Suppressor macrophage treated with lipopolysaccharide for 1 hour (primary cell): Measurements from ENCODE around the gene NR3C1.

Source experiments
- DNase-seq, 3 donors: peaks; one replicate each; pipeline ENCODE4 v3.0.0-alpha.2; 2020 to 2022

The NR3C1 gene

GRCh38 chr5:143398053-143398355 is 5.5 kb downstream of the NR3C1 start:
- no peak for DNase-seq

- DNase-seq: no peak
Measured at GRCh38 chr5:143397302-143398052, 6.0 kb downstream of the NR3C1 start.

- peak in 1 of 3 donors; percentile 39 for DNase-seq
Measured at GRCh38 chr5:143396353-143396940, 7.0 kb downstream of the NR3C1 start.

- no peak for DNase-seq
Measured at GRCh38 chr5:143395638-143396352, 7.7 kb downstream of the NR3C1 start.

DNA sequence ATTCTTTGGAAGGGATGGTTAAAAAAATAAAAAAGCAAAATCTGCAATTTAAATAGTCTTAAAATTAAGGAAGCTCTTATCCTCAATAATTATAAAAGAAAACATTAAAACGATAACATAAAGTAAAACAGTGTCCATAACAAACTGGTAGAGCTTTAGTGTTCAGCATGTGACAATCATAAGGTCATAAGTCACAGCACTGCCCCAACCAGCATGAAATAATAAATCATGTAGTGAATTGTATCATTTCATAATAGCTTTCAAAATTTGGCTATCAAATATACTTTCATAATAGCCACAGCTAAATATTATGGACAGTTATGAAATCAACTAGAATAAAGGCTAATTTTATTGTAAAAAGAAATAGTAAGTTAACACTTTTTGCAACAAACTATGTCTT is 10.0 kb downstream of the NR3C1 start:
- peak; percentile 35 to 59 (median 45) for DNase-seq

DNA sequence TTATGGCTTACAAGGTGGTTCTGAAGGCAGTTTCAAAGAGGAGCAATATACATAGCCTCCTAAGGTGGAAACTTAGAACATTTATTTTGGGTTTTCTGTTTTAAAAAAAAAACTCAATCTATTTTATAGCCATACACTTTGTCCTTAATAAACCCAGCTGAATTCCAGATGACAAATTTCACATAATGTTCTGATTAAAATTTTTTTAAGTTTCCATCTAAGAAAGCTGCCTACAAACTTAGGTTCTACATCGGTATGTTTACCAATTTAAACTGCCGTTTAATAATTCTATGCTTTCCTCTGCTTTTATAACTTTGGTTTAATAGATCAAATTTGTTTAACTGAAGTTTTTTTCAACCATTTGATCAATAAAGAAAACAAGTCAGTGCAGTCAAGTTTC is 12.5 kb downstream of the NR3C1 start:
- no peak for DNase-seq

DNA sequence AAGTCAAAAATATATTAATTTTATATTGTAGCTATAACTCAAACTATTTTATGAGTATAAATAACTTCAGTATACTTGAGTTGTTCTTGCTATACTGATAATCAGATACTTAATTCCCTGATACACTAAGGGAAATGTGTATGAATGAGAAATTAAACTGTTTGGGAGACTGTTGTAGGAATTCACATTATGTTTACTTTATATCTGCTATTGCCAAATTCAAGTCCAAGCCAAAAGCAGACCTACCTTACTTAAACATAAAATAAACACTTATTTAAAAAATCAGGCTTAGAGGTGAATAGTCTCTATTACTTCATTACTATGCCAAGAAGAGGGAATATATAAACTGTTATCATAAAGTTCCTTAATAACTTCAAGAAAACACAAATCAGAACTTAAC is 13.2 kb downstream of the NR3C1 start:
- DNase-seq: no peak

GRCh38 chr5:143386725-143387124 is 16.8 kb downstream of the NR3C1 start:
- no peak for DNase-seq

DNA sequence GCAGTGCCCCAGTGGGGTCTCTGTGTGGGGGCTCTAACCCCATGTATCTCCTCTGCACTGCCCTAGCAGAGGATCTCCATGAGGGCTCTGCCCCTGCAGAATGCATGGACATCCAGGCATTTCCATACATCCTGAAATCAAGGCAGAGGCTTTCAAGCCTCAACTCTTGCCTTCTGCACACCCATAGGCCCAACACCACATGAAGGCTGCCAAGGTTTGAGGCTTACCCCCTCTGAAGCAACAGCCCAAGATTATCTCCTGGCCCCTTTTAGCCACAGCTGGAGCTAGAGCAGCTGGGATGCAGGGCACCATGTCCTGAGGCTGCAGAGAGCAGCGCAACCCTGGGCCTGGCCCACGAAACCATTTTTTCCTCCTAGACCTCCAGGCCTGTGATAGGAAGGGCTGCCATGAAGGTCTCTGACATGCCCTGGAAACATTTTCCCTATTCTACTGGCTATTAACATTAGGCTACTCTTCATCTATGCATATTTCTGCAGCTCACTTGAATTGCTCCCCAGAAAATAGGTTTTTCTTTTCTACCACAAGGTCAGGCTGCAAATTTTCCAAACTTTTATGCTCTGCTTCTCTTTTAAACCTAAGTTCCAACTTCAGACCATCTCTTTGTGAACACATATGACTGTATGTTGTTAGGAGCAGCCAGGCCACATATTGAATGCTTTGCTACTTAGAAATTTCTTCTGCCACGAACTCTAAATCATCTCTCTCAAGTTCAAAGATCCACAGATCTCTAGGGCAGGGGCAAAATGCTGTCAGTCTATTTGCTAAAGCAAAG is 18.4 kb downstream of the NR3C1 start:
- no peak for DNase-seq

DNA sequence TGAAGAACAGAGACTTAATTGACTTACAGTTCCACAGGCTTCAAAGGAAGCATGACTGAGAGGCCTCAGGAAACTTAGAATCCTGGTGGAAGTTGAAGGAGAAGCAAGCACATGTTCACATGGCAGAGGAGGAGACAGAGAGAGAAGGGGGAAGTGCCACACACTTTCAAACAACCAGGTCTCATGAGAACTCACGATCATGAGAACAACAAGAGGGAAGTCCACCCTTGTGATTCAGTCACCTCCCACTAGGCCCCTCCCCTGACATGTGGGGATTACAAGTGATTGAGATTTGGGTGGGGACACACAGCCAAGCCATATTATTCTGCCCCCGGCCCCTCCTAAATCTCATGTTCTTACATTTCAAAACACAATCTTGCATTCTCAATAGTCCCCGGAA is 19.5 kb downstream of the NR3C1 start:
- DNase-seq: peak; percentile 47 to 48 (median 48)

- DNase-seq: no peak
Measured at GRCh38 chr5:143379606-143380005, 23.9 kb downstream of the NR3C1 start.

GRCh38 chr5:143376911-143377813 is 26.3 kb downstream of the NR3C1 start:
- no peak for DNase-seq

DNA sequence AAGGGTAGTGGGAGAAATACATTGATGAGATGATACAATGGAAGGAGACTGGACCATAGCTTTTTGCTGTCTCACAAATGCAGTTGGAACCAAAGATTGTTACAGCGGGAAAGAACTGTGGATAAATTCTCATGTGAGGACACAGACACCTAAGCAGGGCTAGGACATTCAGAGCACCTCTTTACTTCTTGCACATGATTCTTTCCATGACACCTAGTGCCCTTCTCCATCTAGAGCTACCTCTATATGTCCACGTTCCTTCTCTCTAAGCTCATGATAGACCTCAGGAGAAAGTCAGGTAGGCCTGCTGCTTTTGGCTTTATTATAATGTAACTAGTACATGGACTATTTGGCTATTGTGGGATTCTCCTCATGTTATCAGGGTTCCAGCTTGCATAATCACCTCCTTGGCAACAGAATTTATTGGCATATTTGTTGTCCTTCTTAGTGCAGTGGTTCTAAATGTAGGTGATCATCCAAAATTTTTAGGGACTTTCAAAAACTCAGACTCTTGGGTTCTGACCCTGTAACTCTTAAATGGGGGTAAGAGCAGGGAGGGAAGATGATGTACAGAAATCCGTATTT is 27.2 kb downstream of the NR3C1 start:
- no peak for DNase-seq

DNA sequence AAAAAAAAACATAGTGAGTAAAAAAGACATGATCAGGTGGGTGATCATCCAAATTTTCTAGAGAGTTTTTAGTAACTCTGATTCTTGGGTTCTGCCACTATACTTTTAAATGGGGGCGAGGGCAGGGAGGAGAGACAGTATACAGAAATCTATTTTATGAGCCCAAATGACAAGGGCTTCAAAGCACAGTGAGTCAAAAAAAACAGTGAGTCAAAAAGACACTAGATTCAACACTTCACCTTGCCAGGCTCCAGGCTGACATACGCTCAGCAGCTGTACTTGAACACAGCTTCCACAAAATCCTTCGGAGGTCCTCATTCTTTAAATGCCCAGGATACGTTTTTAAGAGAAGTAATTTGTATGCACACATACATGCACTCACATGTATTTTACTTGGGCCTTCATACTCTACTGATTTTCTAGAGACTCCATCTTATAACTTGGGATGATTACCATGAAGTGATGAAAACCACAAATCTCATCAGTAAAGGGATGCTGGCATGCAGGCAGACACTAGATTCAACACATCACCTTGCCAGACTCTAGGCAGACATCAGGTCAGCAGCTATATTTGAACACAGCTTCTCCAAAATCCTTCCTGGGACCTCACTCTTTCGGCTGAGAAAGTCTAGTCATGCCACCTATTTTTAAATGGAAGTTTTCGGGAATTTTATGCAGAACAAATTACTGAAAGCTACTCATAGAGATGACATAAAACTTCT is 28.8 kb downstream of the NR3C1 start:
- no peak for DNase-seq

- no peak for DNase-seq
Measured at GRCh38 chr5:143373076-143373475, 30.4 kb downstream of the NR3C1 start.

DNA sequence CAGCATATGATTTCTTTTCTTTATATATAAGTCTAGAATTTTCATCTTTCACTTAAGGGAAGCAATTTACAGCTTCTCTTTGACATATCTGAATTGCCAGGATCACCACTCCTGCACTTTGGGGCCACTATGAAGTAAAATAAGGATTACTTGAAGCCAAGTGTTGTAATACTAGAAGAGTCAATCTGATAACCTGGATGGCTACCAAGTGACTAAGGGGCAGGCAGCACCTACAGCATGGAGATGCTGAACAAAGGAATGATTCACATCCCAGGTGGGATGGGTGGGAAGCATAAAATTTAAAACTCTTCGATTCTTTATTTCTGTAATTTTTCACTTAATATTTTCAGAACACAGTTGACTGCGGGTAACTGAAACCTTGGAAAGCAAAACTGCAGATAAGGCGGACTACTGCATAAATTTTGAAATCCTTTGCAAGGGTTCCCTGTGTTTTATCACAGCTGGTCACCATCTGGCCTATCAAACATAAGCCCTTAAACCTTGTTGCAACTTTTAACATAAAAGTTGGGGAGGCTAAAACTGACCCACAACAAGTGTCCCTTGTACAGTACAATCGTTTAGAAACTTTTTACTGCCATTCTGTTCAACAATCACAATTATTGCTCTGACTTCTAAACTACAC is 31.2 kb downstream of the NR3C1 start:
- DNase-seq: no peak

DNA sequence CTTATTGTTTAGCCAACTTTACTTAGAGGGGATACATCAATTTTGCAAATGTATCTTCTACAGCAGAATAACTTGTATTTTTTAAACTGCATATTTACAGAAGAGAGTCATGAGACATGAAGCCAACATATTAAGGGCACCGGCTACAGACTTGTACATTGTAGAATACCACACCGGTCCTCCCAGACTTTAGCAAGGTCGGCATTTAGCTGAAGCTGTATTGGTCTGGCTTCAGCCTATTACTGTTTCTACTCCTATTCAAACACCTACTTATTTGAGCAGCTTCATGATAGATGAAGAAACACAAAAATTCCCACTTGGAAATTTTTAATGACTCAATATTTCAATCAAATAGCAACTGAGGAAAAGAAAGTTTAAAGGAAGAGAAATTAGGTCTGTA is 33.0 kb downstream of the NR3C1 start:
- no peak for DNase-seq

GRCh38 chr5:143364061-143364460 is 39.4 kb downstream of the NR3C1 start:
- no peak for DNase-seq

GRCh38 chr5:143362664-143363227 is 40.7 kb downstream of the NR3C1 start:
- no peak for DNase-seq

- no peak for DNase-seq
Measured at GRCh38 chr5:143361438-143361837, 42.0 kb downstream of the NR3C1 start.
